Parathyroid adenoma (tissue), 2 donors: Measurements from ENCODE around the gene NEDD4.
A peak's percentile ranks its signal among the peaks of the same experiment; 100 is the strongest.
"Not testable (repeated sequence)": the region's sequence is repeated elsewhere in the genome, so short reads cannot be mapped to it uniquely, and the experiment has no call there.

Experiments used
- H2AFZ ChIP-seq: fragments of 300-600 bp; sonication (generic); one replicate; pipeline ENCODE4 v1.7.0; 2017; ENCODE audit warnings: antibody characterized with exemption, mild to moderate bottlenecking
- H3K27ac ChIP-seq: fragments of 300-600 bp; sonication (generic); one replicate; pipeline ENCODE4 v1.7.0; 2017
- H3K27me3 ChIP-seq: fragments of 300-600 bp; sonication (generic); one replicate; pipeline ENCODE4 v1.7.0; 2017; ENCODE audit warnings: low read length; ENCODE audit not compliant: control insufficient read depth, insufficient read depth
- H3K36me3 ChIP-seq: fragments of 300-600 bp; sonication (generic); one replicate; pipeline ENCODE4 v1.7.0; 2017; ENCODE audit warnings: low read length; ENCODE audit not compliant: control insufficient read depth, insufficient read depth
- H3K4me1 ChIP-seq: fragments of 300-600 bp; sonication (generic); one replicate; pipeline ENCODE4 v1.7.0; 2017; ENCODE audit warnings: control low read depth
- H3K4me2 ChIP-seq: fragments of 300-600 bp; sonication (generic); one replicate; pipeline ENCODE4 v1.7.0; 2017; ENCODE audit warnings: low read length
- H3K4me3 ChIP-seq: fragments of 300-600 bp; sonication (generic); one replicate; pipeline ENCODE4 v1.7.0; 2017; ENCODE audit warnings: low read depth, low read length
- H3K79me2 ChIP-seq: fragments of 300-600 bp; sonication (generic); one replicate; pipeline ENCODE4 v1.7.0; 2017; ENCODE audit warnings: control low read depth
- H3K9ac ChIP-seq: fragments of 300-600 bp; sonication (generic); one replicate; pipeline ENCODE4 v1.7.0; 2017; ENCODE audit warnings: mild to moderate bottlenecking
- H3K9me3 ChIP-seq: fragments of 300-600 bp; sonication (generic); one replicate; pipeline ENCODE4 v1.7.0; 2017; ENCODE audit warnings: low read length; ENCODE audit not compliant: control insufficient read depth
- TF ChIP-seq, protein P1 (sequence below): fragments of 300-600 bp; sonication (generic); IDR thresholded peaks from one replicate; pipeline ENCODE4 v1.7.0; 2017; ENCODE audit warnings: antibody characterized with exemption, mild to moderate bottlenecking
- donor health status: primary hyperparathyroidism.

NEDD4 gene

DNA sequence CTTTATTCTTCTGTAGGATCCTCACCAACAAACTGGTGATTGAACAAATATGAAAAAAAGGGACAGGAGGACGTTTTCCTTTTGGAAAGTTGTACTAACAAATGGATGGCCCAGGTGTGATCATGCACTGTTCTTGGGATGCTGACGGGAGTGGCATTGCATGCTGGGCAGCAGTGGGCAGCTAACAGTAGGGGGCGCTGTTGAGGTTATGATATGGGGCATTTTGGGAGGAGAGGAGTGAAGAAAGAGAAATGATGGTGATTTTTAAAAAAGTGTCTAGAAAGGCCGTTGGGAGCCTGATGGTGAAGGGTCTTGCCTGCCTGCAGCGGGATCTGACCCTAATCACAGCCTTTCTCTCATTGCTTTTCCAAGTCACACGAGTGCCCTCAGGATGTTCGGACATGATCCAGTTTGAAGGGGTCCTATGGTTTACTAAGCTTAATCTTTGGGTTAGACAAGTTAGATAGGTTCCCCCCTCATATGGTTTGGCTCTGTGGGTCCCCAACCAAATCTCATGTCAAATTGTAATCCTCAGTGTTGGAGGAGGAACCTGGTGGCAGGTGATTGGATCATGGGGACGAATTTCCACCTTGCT lies 204.2 kb downstream of the NEDD4 start:
- no peak overlapping the region for H3K4me2 ChIP-seq
- H3K4me3 ChIP-seq = no peak overlapping the region
- no peak overlapping the region for H3K9ac ChIP-seq
- H2AFZ ChIP-seq = no peak overlapping the region
- H3K79me2 ChIP-seq = no peaks in the 10 kb centered on the region
- H3K27me3 ChIP-seq = no peaks in the 10 kb centered on the region
- peaks cover 3% of the 10 kb centered on the region for H3K4me1 ChIP-seq
- H3K36me3 ChIP-seq = no peaks in the 10 kb centered on the region
- TF ChIP-seq, protein P1, sequence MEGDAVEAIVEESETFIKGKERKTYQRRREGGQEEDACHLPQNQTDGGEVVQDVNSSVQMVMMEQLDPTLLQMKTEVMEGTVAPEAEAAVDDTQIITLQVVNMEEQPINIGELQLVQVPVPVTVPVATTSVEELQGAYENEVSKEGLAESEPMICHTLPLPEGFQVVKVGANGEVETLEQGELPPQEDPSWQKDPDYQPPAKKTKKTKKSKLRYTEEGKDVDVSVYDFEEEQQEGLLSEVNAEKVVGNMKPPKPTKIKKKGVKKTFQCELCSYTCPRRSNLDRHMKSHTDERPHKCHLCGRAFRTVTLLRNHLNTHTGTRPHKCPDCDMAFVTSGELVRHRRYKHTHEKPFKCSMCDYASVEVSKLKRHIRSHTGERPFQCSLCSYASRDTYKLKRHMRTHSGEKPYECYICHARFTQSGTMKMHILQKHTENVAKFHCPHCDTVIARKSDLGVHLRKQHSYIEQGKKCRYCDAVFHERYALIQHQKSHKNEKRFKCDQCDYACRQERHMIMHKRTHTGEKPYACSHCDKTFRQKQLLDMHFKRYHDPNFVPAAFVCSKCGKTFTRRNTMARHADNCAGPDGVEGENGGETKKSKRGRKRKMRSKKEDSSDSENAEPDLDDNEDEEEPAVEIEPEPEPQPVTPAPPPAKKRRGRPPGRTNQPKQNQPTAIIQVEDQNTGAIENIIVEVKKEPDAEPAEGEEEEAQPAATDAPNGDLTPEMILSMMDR = peak; percentile 23
- no peak overlapping the region for H3K27ac ChIP-seq
- no peaks in the 10 kb centered on the region for H3K9me3 ChIP-seq

DNA sequence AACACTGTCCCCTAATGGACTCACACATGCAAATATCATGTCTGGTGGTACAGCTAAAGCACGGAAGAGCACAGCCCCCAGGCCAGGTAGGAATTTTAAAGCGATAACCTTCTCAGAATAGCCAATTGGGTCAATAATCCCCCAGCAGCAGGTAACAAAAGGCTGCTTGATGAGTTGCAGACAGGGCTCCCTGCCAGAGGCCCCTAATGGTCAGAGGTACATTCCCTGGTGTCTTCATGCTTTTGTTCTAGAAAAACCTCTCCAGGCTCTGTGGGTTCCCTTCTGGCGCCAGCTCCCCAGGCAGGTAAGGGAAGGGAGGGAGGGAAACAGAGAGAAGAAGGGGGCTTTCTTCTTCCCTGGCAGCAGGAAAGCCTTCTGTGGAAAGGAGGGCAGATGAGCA lies 207.1 kb downstream of the NEDD4 start:
- no peak overlapping the region for H3K27ac ChIP-seq
- TF ChIP-seq, protein P1 = no peak
- H3K4me2 ChIP-seq = no peak overlapping the region
- no peaks in the 10 kb centered on the region for H3K27me3 ChIP-seq
- no peaks in the 10 kb centered on the region for H3K36me3 ChIP-seq
- no peaks in the 10 kb centered on the region for H3K9me3 ChIP-seq
- no peak overlapping the region for H2AFZ ChIP-seq
- no peak overlapping the region for H3K9ac ChIP-seq
- H3K4me1 ChIP-seq = no peaks in the 10 kb centered on the region
- no peaks in the 10 kb centered on the region for H3K79me2 ChIP-seq
- no peak overlapping the region for H3K4me3 ChIP-seq

DNA sequence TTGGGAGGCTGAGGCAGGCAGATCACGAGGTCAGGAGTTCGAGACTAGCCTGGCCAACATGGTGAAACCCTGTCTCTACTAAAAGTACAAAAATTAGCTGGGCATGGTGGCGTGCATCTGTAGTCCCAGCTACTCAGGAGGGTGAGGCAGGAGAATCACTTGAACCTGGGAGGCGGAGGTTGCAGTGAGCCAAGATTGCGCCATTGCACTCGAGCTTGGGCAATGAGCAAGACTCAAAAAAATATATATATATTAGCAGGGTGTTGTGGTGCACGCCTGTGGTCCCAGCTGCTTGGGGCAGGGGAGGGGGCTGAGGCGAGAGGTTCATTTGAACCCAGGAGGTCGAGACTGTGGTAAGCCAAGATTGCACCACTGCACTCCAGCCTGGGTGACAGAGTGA lies 207.8 kb downstream of the NEDD4 start:
- H2AFZ ChIP-seq, H3K27me3 ChIP-seq, H3K4me1 ChIP-seq, H3K36me3 ChIP-seq, H3K4me3 ChIP-seq, H3K79me2 ChIP-seq, H3K27ac ChIP-seq, H3K4me2 ChIP-seq, H3K9ac ChIP-seq, H3K9me3 ChIP-seq: not testable (repeated sequence)

DNA sequence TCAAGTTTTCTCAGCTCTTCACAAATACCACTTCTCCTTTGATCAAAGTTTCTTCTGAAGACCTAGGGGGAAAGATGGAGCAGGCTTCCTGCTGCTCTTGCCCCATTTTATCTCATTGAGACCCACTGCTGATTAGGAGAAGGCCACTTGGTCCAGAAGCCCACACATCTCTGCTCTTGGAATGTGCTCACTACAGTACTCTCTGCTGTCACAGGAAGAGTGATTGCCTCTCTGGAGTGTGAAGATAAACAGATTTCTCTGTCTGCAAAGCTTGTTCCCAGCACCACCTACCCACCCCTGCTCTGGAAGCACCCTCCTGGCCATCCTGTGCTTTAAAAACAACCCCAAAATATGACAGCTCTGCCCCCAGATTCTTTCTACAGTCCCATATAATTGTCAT lies 209.1 kb downstream of the NEDD4 start:
- Histone ChIP-seq H3K9ac (no peak overlapping the region), H3K9me3 (no peaks in the 10 kb centered on the region), H3K4me3 (no peak overlapping the region), H3K4me1 (no peaks in the 10 kb centered on the region), H3K79me2 (no peaks in the 10 kb centered on the region), H3K27me3 (no peaks in the 10 kb centered on the region), H3K27ac (peak overlapping the region; percentile 36), H3K36me3 (no peaks in the 10 kb centered on the region), H2AFZ (peak overlapping the region; percentile 66), H3K4me2 (no peak overlapping the region)
- TF ChIP-seq, protein P1 = no peak

DNA sequence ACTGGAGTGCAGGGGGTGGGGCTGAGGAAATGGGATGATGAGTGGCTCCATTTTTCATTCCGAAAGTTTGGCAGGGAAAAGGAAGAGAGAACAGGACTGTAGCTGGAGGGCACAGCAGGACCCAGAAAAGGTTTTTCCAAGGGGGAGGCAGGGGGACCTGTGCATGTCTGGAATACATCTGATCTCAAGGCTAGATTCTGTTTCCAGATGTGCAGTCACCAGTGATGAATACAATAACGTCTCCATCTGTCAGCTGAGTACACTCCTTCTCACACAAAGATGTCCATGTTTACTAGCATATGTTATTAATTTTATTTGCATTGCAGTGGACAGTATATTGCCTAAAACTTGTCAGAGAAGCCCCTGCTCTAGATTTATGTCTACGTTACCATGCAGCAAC lies 210.5 kb downstream of the NEDD4 start:
- no peak overlapping the region for H3K4me2 ChIP-seq
- TF ChIP-seq, protein P1 = no peak
- H3K27ac ChIP-seq = no peak overlapping the region
- no peak overlapping the region for H2AFZ ChIP-seq
- H3K4me1 ChIP-seq = no peaks in the 10 kb centered on the region
- no peaks in the 10 kb centered on the region for H3K79me2 ChIP-seq
- no peak overlapping the region for H3K4me3 ChIP-seq
- H3K36me3 ChIP-seq = no peaks in the 10 kb centered on the region
- no peak overlapping the region for H3K9ac ChIP-seq
- H3K9me3 ChIP-seq = no peaks in the 10 kb centered on the region
- no peaks in the 10 kb centered on the region for H3K27me3 ChIP-seq
